ENCODE data around the gene CLPTM1. TPM values are rescaled to one million over a fixed set of nuclear protein-coding genes. Genes with fewer than 3 reads are reported as not detected.

CLPTM1 gene
- total RNA-seq, 1 experiment from 2014 or later: 31.2 TPM

GRCh38 chr19:45001087-45001739 is 46.0 kb downstream of the CLPTM1 start, which contains the start of gene RELB:
TSS of gene RELB (plus strand) at chr19:45001464. CDS start at chr19:45001580, 116 bp downstream.
- DNase-seq (ENCODE audit: extremely low read depth, low read depth): peak; percentile 82

DNA sequence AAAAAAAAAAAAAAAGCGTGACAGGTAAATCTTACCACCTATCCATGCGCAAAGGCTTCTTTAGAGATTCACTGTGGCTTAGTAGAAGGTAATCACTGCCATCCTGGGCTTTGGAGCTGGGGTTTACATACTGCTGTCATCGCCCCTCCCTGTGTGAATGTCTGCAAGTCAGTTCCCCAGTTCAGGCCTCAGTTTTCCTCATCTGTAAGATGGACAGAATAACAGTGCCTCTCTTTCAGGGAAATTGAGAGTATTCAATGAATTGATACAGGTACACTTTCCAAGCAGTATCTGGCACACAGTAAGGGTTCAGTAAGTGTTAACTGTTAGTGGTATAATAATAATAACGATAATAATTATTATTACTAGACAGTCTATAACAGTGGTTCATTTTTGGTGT is 48.3 kb downstream of the CLPTM1 start:
- DNase-seq (ENCODE audit: extremely low read depth, low read depth): no peak

DNA sequence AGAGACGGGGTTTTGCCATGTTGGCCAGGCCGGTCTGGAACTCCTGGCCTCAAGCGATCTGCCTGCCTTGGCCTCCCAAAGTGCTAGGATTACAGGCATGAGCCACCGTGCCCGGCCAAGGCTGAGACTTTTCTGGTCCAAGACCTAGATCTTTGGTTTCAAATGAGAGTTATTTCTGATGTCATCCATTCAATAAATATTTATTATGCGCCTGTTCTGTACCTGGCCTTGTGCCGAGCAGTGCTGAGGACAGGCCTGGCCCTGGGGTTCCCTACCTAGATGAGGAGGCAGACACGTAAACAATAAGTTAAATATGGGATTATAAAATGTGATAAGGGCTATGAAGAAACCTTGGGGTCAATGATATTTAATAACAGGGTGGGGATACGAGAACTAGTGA is 50.6 kb downstream of the CLPTM1 start:
- no peak for DNase-seq (ENCODE audit: extremely low read depth, low read depth)

DNA sequence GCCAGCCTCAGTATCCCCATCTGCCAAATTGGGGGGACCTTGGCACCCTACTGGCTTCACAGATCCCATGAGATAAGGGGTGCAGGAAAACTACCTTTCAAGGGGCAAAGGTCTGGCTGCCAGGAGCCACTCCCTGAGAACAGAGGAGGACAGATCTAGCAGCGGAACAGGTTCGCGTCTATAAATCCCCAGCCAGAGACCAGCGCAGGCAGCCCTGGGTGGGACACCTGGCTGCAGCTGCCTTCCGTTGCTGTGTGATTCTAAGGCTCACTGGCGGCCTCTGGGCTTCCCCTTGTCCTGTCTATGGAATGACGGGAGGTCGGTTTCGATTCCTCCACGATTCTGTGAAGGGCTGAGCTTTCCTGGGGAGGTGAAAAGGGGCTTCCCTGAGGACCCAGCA is 53.4 kb downstream of the CLPTM1 start:
- no peak for DNase-seq (ENCODE audit: extremely low read depth, low read depth)

DNA sequence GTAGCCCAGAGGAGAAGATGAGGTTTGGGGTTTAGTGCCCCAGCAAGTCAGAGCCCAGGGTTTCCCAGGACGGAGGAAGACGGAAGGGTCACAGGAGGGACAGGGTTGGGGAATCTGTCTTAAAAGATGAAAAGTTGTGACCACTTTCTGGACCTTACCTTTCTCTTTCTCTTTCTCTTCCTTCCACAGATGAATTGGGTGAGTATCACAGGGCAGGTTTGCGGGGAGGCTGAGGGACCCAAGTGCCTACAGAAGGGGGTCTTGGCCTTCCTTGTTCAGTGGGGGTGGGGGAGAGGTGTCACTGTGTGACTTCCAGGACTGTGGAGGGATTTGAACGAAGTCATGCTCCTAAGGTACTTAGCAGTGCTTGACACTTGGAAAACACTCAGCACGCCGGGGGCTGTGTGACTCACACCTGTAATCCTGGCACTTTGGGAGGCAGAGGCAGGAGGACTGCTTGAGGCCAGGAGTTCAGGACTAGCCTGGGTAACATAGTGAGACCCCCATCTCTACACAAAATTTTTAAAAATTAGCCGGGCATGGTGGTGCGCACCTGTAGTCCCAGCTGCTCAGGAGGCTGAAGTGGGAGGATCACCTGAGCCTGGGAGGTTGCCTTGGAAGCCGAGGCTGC is 54.6 kb downstream of the CLPTM1 start:
- no peak for DNase-seq (ENCODE audit: extremely low read depth, low read depth)

DNA sequence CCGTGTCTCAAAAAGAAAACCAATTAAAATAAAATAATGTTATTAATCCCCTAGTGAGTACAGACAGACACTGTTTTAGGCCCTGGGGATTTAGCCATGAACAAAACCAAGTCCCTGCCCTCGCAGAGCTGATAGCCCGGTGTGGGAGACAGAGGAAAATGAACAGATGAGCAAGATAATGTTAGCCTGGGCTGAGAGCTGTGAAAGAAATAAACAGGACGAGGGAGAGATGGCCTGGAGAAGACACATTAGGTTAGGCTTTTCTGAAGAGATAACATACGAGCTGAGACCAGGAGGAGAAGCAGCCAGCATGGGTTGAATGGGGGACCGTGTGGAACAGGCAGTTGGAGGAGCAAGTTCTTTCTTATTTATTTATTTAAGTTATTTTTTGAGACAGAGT is 55.1 kb downstream of the CLPTM1 start:
- DNase-seq (ENCODE audit: extremely low read depth, low read depth): no peak

GRCh38 chr19:45011959-45012358 is 56.8 kb downstream of the CLPTM1 start:
- no peak for DNase-seq (ENCODE audit: extremely low read depth, low read depth)

DNA sequence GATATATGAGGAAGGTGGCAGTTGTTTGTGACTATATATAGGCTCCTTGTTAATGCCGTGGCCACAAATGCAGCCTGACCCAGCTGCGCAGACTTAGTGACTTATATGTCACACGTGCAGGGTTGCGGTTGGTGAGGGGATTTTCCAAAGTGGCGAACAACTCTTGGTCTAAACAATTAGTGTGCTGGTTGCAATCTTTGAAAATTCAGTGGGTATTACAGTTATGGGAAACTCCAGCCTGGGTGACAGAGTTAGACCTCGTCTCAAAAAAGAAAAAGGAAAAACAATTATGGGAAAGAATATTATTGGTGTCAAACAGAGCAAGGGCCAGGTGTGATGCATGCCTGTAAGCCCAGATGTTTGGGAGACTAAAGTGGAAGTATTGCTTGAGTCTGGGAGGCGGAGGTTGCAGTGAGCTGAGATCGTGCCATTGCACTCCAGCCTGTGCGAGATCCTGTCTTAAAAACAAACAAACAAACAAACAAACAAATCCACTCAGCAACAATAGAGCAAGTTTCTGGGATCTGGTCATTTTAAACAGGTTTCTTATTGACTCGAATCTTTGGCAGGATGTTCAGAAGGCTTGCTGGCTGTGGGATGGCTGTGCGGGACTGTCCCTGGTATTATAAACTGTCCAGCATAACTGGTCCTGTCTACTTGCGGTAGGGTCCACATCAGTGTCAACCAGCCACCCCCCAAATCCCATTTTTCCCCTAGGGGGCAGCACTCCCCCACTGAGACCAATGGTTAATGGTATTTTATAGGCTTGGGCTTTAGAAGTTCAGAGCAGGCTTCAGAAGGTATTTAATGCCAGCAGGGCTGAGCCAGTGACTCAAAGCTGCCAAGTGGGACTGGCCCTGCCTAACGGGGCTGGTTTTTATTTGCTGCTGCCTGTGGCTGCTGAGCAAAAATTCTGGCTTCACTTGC is 61.5 kb downstream of the CLPTM1 start:
- DNase-seq (ENCODE audit: extremely low read depth, low read depth): peak; percentile 46

DNA sequence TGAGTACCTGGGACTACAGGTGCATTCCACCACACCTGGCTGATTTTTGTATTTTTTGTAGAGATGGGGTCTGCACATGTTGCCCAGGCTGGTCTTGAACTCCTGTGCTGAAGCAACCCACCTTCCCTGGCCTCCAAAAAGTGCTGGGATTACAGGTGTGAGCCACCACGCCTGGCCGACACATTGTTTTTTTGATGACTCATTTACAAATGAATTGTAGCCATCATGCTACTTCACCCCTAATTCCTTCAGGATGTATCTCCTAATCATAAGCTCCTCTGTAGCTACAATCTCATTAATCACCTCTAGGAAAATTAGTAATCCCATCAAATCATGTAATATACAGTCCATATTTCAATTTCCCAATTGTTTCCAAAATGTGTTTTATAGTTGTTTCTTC is 64.0 kb downstream of the CLPTM1 start:
- DNase-seq (ENCODE audit: extremely low read depth, low read depth): no peak

GRCh38 chr19:45020071-45020470 is 64.9 kb downstream of the CLPTM1 start:
- DNase-seq (ENCODE audit: extremely low read depth, low read depth): no peak

- DNase-seq (ENCODE audit: extremely low read depth, low read depth): no peak
Measured at GRCh38 chr19:45021971-45022370, 66.8 kb downstream of the CLPTM1 start.

DNA sequence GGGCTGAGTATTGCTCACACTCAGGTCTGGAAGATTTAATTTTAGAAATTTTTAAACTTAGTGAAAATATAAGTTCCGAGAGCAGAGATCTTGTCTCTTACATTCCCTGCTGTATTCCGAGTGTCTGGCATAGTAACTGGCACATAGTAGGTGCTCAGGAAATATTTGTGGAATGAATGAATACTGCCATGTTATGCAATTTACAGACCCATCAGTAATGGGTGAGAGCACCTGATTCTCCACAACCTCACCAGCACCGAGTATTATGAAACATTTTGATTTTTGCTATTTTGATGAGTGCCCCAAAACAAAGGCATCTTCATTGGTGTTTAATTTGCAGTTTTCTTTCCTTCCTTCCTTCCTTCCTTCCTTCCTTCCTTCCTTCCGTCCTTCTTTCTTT is 67.9 kb downstream of the CLPTM1 start:
- DNase-seq (ENCODE audit: extremely low read depth, low read depth): no peak

DNA sequence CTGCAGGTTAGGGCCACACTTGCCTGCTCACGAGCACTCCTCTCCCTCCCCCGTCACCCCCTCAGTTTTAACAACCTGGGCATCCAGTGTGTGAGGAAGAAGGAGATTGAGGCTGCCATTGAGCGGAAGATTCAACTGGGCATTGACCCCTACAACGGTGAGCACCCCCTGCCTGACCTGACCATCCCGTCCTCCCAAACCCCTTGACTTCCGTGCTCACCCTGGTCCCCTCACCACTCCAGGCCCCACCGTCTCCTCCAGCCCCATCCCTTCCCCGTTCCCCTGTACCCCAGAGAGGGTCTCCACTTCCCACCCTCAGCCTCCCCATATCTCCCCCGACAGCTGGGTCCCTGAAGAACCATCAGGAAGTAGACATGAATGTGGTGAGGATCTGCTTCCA is 70.1 kb downstream of the CLPTM1 start:
- no peak for DNase-seq (ENCODE audit: extremely low read depth, low read depth)

DNA sequence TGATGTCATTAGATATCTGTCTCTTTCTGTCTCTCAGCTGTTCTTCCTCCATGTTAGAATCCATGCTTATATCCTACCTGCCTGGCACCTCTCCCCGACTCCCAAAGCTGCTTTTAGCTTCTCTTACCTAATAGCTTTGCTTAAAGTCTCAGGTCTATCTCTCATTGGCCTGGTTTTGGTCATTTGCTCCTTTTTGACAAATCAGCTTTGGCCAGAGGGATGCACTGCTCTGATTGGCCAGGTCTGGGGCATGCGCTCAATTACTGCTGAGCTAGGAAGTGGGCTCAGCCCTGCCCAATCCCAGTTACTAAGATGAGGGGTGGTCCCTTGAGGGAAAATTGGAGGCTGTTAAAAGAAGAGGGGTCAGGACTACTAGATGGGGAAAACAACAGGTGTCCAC is 72.2 kb downstream of the CLPTM1 start:
- DNase-seq (ENCODE audit: extremely low read depth, low read depth): no peak

DNA sequence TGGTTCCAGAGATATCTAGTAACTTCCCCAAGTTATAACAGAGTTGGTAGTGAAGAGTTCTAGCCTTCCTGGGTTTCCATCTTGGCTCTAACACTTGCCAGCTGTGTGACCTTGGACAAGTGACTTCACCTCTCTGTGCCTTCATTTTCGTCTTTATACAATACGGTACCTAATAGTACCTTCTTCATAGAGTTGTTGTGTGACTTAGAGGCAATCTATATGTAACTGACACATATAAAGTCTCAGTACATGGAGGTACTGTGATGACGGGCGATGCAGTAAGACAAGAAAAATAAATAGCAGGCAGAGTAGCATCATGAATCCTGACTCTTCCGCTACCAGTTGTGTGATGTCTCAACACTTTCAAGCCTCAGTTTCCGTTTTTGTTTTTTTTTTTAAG is 75.6 kb downstream of the CLPTM1 start:
- no peak for DNase-seq (ENCODE audit: extremely low read depth, low read depth)

DNA sequence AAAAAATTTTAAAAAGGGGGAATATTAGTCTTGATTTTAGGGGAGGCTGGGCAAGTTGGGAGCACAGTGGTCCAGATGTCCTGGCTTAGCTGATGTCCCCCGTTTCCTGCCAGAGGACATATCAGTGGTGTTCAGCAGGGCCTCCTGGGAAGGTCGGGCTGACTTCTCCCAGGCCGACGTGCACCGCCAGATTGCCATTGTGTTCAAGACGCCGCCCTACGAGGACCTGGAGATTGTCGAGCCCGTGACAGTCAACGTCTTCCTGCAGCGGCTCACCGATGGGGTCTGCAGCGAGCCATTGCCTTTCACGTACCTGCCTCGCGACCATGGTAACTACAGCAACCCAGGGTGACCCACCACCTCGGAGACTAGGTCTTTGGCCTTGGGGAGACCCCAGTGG is 77.2 kb downstream of the CLPTM1 start:
- DNase-seq (ENCODE audit: extremely low read depth, low read depth): no peak

- no peak for DNase-seq (ENCODE audit: extremely low read depth, low read depth)
Measured at GRCh38 chr19:45035755-45036154, 80.6 kb downstream of the CLPTM1 start.

GRCh38 chr19:45037393-45038169 is 82.4 kb downstream of the CLPTM1 start:
- no peak for DNase-seq (ENCODE audit: extremely low read depth, low read depth)

DNA sequence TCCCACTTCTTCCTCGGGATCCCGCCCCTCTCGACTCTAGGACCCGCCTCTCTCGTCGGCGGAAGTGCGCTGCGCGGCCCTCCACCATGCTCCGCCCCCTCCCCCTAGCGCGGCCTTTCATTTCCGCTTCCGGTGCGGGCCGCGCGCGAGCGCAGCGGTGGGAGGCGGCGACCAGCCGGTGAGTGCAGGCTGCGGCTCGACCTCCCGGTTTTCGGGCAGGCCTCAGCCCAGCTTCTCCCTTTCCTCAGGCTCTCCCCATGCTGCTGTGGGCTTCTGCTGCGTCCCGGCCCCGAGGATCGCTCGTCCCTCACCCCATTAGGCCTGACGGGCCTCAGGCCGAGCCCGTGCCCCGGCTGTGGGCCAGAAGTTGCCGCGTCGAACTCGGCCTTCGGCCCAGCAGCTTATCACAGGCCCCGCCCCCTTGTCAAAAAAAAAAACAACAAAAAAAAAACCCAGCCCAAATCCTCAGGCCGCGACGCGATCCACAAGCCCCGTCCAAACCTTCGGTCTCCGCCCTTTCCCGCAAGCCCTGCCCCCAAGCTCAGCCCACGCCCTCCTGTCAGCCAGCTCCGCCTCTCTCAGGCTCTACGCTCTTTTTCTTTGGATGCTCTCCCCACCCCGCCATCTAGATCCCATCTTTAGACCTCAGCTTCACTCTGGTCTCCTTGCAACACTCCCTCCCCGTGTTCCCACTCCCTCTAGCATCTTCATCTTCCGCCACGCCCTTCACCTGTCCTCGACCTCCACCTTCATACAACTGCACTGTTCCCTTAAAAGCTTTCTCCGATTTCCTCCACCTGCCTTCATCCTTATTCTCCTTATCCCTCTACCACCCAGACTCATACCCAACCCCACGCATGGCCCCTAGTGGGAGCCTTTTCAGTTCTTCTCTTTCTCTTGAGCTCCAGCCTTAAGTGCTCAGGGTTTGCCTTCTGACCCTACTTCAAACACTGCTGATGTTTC is 84.0 kb downstream of the CLPTM1 start, which contains the start of gene CLASRP:
CLASRP (plus strand) TSS at position 115 of the 963 bp plus-strand sequence. CDS start 1,168 bp downstream, outside the sequence.
- peak; percentile 76 for DNase-seq (ENCODE audit: extremely low read depth, low read depth)

Data from NCI-H460 (cell line).